Bronchial epithelial cell (primary cell): ENCODE results near the gene DUSP16. TPM values are rescaled to one million over a fixed set of nuclear protein-coding genes. Genes with fewer than 3 reads are reported as not detected.
A peak's percentile ranks its signal among the peaks of the same experiment; 100 is the strongest.

Experiments
- DNase-seq: peaks from one replicate; pipeline ENCODE4 v3.0.0-alpha.2; 2010; ENCODE audit warnings: low read depth
- FAIRE-seq: peaks from 2 replicates; lab custom pipeline; 2011; peaks lifted over from hg19 to GRCh38; lab: Jason Lieb, UNC
- H3K27me3 ChIP-seq: 2 replicates; pipeline ENCODE4 v1.5.1; 2011; ENCODE audit warnings: low read length; ENCODE audit not compliant: control insufficient read depth, insufficient read depth
- H3K36me3 ChIP-seq: 2 replicates; pipeline ENCODE4 v1.5.1; 2011; ENCODE audit warnings: low read length; ENCODE audit not compliant: control insufficient read depth, insufficient read depth
- H3K4me3 ChIP-seq: 2 replicates; pipeline ENCODE4 v1.5.1; 2011; ENCODE audit warnings: mild to moderate bottlenecking, low read depth, low read length, control low read depth
- total RNA-seq: library from RNA; depleted of rRNA; stranded (reverse); fragments of >200 nt; gene quantifications from 2 replicates; pipeline ENCODE4 v1.2.1, GENCODE V29; 2014
- TF ChIP-seq, protein P1 (sequence below): IDR thresholded peaks from 2 replicates; pipeline ENCODE4 v1.5.1; 2011; ENCODE audit warnings: mild to moderate bottlenecking, moderate library complexity, low read length, control low read depth, inconsistent platforms; ENCODE audit not compliant: insufficient read depth, severe bottlenecking

Gene DUSP16
- total RNA-seq, 1 donor from 2014 or later: 14.2 TPM

DNA sequence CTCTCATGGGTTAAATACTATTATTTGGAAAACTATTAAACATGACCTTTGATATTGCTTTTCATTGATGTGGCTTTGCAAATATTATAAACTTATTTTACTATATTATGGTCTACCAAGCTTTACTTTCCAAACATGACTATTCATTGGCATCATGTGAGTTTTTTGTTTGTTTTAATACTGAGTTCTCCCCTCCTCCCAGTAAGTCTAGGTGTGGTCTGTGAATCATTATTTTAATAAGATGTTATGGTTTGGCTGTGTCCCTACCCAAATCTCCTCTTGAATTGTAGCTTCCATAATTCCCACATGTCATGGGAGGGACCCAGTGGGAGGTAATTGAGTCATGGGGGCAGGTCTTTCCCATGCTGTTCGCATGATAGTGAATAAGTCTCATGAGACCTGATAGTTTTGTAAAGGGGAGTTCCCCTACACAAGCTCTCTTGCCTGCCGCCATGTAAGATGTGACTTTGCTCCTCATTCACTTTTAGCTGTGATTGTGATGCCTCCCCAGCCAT is 125.8 kb downstream of the DUSP16 start:
- DNase-seq (peak; percentile 37), FAIRE-seq (no peak)
- Histone ChIP-seq H3K4me3 (no peak overlapping the region), H3K27me3 (no peaks in the 10 kb centered on the region), H3K36me3 (peaks cover 1% of the 10 kb centered on the region)
- TF ChIP-seq, protein P1, sequence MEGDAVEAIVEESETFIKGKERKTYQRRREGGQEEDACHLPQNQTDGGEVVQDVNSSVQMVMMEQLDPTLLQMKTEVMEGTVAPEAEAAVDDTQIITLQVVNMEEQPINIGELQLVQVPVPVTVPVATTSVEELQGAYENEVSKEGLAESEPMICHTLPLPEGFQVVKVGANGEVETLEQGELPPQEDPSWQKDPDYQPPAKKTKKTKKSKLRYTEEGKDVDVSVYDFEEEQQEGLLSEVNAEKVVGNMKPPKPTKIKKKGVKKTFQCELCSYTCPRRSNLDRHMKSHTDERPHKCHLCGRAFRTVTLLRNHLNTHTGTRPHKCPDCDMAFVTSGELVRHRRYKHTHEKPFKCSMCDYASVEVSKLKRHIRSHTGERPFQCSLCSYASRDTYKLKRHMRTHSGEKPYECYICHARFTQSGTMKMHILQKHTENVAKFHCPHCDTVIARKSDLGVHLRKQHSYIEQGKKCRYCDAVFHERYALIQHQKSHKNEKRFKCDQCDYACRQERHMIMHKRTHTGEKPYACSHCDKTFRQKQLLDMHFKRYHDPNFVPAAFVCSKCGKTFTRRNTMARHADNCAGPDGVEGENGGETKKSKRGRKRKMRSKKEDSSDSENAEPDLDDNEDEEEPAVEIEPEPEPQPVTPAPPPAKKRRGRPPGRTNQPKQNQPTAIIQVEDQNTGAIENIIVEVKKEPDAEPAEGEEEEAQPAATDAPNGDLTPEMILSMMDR: no peak

DNA sequence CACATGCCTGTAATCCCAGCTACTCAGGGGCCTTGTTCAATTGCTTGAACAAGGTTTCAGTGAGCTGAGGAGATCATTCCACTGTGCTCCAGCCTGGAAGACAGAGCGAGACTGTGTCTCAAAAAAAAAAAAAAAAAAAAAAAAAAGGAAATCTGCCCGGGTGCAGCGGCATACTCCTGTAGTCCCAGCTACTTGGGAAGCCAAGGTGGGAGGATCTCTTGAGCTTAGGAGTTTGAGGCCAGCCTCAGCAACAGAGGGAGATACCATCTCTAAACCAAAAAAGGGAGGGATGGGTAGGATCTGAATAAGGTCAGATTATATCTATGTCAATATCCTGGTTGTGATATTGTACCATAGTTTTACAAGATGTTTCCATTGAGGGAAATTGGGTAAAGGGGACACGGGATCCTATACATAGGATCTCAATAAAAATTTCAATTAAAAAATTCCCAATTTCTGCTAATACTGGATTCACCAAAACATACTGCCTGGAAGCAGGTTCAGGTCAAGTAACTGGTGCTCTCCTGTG is 129.4 kb downstream of the DUSP16 start:
- Histone ChIP-seq H3K27me3 (no peaks in the 10 kb centered on the region), H3K36me3 (peaks cover 1% of the 10 kb centered on the region), H3K4me3 (no peak overlapping the region)
- no peak for DNase-seq
- TF ChIP-seq, protein P1: no peak
- no peak for FAIRE-seq

DNA sequence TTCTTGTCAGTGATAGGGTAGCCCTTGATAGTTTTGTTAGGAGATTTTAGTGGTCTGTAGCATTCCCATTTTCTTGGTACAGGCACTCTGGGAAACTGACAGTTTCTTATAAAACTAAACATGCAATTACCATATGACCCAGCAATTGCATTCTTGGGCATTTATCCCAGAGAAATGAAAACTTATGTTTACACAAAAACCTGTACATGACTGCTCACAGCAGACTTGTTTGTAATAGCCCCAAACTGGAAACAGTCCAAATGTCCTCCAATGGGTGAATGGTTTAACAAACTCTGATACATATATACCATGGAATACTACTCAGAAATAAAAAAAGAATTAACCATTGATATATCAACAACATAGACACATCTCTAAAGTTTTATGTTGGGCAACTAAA is 130.3 kb downstream of the DUSP16 start:
- TF ChIP-seq, protein P1: no peak
- DNase-seq (peak; percentile 92), FAIRE-seq (no peak)
- Histone ChIP-seq H3K36me3 (peaks cover 1% of the 10 kb centered on the region), H3K4me3 (no peak overlapping the region), H3K27me3 (no peaks in the 10 kb centered on the region)

DNA sequence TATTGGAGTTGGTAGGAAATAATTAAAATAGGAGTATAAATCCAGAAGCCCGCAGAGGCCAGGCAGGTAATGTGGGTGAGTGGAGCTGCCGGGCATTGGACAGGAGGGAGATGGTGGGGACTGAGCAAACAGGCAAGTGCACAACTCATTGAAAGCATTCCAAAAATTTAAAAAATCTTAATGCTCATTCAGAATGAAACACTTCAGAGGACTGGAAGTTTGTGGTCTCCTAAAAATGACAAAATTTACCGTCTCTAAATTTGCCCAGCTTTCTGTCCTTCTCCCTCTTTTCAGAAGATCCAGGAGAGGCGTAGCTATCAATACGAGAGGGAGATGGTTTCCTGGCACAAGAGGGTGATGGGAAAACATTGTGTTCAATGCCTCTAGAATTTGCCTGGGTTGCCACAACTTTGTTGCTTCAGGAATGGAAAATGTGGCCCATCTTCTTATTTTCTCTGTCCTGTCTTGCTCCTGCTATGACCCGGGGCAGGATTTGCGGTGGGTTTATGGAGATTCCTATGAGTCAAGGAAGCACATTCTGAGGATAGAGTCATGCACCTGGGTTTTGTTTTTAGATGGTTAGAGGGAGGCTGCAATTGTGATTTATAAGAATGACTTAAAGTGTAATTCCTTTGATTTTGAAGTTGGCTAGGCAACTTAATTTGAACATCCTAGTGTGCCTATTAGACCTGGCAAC is 133.6 kb downstream of the DUSP16 start:
- FAIRE-seq (no peak), DNase-seq (peak; percentile 55)
- TF ChIP-seq, protein P1: no peak
- H3K27me3 ChIP-seq: no peaks in the 10 kb centered on the region
- H3K36me3 ChIP-seq: no peaks in the 10 kb centered on the region
- H3K4me3 ChIP-seq: no peak overlapping the region

DNA sequence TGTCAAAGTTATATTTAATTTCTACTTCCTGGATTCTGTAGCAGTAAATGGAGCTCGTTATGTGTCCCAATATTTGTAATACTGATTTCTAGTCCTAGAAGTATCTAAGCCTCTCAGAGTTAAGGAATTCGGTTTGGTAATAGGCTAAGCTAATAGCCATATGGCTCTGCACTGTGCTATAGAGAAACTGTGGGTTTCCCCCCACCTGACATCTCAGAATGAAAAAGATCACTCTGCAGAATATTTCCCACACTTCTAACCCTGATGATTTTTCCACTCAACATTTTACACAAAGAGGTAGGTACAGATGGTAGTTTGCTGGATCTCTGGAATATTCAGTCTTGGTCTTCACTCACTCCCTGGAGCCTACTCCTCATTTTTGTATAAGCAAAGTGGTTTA is 134.6 kb downstream of the DUSP16 start:
- FAIRE-seq (no peak), DNase-seq (no peak)
- H3K36me3 ChIP-seq: no peaks in the 10 kb centered on the region
- no peaks in the 10 kb centered on the region for H3K27me3 ChIP-seq
- TF ChIP-seq, protein P1: no peak
- H3K4me3 ChIP-seq: no peak overlapping the region

DNA sequence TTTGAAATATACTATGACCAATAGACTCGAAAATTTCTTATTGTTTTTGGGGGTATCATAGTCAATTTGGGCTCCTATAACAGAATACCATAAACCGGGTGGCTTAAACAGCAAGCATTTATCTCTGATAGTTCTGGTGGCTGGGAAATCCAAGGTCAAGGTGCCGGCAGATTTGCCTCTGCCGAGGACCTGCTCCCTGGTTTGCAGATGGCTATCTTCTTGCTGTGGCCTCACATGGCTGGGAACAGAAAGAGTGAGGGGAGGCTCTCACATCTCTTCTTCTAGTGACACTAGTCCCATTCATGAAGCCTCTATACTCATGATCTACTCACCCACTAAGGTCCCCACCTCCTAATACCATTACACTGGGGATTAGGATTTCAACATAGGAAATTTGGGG is 135.1 kb downstream of the DUSP16 start:
- TF ChIP-seq, protein P1: no peak
- Histone ChIP-seq H3K4me3 (no peak overlapping the region), H3K36me3 (no peaks in the 10 kb centered on the region), H3K27me3 (no peaks in the 10 kb centered on the region)
- no peak for FAIRE-seq
- DNase-seq: no peak
